NOMO-1 (cell line): Measurements from ENCODE around the gene BAZ1B.
"Not testable (repeated sequence)": the region's sequence is repeated elsewhere in the genome, so short reads cannot be mapped to it uniquely, and the experiment has no call there.

ENCODE experiments used
- DNase-seq, 2 experiments: peaks; one replicate each; lab custom pipeline; 2025; ENCODE audit not compliant: unreplicated experiment in 2 of 2; lab: John Stamatoyannopoulos, UW

Gene BAZ1B

DNA sequence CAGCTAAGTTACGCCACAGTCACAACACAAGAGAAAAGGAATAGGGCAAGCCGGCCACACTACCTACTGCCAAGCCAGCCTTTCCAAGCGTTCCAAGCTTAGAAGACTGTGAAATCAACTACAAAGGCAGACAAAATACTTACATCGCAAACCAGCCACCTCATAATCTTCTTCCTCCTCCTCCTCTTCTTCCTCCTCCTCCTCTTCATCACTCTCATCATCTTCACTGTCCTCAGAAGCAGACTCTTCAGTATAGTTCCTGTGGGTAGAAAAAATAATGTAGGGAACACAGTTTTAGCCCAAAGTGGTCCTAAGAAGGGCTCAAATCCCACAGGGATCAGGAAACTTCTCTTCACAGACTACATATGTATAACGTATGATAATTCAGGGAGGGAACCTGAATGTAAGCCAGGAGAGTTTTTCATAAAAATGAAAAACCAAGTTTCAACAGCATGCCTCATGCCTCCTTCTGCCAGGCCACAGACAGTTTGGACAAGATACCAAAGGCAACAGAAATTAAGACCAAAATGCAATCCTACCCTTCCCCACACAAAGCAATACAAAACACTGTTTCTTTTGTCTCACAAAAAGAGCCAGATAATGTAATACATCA is 74.9 kb downstream of the BAZ1B start:
- DNase-seq = no peak

DNA sequence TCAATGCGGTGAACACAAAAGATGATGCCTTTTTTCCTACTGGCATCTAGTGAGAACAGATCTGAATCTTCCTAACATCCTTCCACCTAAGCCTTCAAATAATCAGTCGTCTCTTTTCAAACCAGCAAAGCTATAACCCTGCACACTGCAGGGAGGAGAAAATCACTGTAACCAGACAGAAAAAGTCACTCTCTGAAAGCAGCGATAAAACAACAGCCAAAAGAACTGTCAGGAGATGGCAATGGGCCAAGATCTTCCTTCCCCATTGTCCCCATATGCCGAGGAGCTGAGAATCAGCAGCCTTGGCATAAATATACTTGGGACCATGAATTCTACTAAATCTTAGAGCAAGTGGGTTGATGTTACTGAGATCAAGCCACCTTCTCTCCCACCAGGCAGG is 75.4 kb downstream of the BAZ1B start:
- no peak for DNase-seq

DNA sequence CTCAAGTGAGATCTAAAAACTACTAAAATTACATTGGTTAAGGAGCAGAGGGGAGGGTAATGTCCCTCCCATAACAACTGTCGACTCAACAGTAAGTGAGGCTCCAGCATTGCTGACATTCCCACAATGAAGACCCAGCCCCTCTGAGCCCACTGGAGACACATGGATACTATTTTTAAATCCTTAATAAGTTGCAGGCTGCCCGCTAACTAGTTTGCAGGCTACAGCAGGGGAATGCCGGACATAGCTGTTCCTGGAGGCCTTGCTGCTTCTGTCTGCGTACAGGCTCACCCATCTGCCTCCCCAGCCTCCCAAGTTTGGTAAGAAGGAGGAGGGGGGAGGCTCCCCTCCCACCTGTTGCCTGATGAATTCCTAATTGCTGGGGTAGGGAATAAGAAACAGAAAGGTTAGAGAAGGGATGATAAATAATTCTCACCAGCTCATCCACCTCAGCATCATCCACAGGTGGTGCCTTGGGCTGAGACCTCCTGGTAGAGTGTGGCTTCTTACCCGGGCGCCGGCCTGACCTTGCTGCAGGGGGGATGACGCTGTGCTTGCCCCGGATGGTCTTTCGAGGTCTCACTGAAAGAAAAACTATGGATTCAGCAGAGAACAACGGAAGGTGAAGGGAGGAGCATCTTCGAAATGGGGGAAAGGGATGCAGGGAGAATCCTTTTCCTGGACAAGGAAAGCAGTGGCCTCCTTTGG is 78.4 kb downstream of the BAZ1B start:
- DNase-seq = no peak

DNA sequence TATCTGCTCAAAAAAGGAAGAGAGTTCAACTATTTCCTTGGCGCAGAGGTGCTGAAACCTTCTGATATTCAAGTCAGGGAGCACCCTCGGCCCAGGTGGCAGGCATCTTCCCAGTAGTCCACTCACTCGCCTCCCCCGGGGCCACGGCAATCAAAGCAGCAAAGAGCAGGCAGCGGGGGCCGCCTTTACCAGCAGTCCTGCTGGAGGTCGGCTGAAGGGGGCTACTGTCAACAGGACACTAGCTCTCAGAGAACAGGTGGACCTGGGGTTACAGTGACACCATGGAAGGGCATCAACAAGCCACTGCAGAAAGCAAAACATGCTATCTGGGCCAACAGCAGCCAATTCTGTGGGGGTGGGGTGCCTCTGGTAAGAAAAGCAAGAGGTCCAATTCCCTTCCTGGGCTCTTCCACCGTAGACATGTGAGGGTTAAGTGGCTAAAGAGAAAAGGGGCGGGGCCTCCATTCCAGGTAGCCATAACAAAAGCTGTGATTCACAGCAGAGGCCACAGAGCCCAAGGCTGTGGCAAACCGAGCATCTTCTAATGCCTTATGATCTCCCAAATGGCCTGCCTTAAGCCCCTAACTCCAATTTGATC is 79.1 kb downstream of the BAZ1B start:
- DNase-seq = no peak

DNA sequence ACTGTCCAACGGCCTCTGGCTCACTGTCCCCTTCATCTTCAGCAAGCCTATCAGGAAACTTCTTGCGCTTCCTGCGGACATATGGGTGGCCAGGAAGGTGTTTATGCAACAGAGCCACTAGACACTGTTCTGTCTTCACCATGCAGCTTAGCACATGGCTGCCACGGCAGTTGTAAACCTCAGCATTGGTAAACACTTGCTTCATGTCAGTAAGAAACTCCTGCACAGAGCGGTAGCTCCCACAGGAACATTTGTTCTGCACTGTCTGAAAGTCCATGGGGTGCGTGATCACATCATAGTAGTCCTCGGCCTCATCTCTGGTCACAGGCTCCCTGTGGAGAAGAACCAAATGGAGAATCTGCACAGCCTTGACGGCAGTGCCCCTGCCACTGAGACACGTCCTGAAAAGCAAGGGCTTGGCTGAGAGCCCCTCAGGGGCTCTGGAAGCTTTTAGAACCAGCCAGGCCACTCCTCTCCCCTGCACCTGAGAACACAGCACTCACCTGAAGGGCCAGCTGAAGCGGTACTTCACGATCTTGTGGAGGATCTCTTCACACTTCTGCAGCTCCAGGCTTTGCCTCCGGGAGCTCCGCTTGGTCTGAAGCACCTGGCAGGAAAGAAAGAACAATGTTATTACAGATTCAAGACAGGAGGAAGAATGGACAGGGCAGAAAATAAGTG is 79.7 kb downstream of the BAZ1B start:
- no peak for DNase-seq

DNA sequence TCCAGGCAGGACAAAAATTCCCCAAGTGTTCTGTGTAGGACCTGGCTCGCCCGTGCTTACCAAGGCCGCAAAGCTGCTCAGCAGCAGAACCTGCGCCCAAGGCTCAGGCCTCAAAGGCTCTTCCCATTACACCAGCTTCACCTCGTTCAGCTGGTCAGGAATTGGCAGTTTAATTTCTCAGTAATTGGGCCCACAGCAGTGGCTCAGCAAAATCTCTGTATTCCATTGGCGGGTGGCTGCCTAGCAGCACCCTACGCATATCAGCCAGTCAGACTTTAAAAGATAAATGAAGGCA is 82.7 kb downstream of the BAZ1B start:
- DNase-seq = no peak

DNA sequence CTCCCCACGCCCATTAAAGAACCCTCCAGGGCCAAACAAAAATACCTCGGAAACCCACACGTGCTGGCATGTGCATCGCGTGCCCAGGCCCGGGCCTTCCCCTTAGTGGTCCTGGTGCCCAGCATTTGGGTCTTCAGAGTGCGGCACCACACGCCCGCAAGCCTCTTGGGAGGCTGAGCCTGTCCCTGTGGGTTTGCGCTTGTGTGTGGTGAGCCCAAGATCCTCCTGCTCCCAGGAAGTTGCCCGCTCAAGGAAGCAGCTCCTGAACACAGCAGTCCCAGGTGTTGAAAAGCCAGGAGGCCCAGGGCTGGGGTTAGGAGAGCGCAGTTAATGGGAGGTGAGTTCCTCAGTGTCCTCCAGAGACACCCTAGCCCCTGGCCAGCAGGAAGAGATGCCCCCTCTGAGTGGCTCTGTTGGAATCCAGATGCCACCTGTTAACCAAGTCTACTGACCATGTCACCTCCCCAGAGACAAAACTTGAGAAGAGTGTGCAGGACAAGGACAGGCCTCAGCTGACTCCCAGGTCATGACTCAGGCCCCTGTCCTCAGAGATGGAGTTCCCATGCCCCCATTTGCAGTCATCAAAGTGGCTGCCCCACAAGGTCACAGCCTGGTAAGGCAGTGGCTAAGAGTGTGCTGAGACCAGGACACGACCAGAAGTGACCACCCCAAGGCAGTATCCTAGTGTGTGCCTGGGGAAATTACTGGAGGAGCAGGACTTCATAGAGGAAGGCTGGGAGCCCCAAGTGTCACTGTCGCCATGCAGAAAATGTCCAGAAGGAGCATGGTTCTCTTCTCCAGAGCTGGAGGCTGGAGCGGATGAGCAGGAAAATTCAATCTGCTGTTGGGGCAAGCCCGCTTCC is 83.3 kb downstream of the BAZ1B start:
- DNase-seq = no peak

DNA sequence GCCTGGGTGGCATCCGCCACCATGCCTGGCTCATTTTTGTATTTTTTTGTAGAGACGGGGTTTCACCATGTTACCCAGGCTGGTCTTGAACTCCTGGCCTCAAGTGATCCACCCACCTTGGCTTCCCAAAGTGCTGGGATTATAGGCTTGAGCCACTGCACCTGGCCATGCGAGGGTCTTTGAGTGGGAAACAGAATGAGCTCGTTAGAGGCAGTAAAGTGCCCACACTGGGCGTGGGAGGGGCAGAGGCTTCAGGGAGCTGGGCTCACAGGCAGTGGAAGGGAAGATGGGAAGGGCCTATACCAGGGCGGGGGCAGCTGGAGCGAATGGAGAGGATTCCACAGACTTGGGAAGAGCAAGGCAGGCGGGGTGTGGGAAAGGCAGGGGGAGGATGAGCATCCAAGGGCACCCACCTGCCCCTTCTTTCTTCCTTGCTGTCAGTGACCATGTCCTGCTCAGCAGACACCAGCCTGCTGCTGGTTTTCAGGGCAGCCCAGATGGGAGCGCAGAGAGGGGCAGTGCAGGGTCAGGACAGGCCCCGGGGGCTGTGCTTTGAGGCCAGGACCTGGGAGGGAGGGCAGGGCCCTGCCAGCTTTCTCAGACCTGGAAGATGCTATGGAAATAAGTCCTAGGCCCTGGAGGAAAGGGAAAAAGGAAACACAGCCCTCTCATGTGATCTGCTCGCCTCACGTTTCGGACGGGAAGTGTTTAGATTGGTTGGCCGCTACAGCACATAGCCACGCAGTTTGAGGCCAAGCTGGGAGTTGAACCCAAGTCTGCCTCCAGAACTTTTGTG is 84.3 kb downstream of the BAZ1B start:
- DNase-seq = no peak

DNA sequence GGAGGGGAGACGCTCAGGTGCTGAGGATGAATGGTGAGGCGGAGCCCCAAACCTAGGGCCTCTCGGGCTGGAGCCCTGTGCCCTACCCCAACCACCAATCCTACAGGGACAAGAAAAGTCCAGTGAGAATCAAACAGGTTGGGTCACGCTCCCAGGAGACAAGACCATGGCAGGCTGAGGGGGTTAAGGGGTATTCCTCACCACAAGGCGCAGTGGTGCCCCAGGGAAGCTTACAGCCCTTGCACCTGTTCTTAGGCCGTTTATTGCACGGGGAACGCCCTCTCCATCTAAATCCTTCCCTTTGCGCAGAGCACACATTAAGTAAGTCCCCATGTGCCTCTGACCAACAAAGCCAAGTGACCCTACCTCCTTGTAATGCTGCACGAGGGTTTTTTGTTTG is 85.0 kb downstream of the BAZ1B start:
- DNase-seq = no peak

DNA sequence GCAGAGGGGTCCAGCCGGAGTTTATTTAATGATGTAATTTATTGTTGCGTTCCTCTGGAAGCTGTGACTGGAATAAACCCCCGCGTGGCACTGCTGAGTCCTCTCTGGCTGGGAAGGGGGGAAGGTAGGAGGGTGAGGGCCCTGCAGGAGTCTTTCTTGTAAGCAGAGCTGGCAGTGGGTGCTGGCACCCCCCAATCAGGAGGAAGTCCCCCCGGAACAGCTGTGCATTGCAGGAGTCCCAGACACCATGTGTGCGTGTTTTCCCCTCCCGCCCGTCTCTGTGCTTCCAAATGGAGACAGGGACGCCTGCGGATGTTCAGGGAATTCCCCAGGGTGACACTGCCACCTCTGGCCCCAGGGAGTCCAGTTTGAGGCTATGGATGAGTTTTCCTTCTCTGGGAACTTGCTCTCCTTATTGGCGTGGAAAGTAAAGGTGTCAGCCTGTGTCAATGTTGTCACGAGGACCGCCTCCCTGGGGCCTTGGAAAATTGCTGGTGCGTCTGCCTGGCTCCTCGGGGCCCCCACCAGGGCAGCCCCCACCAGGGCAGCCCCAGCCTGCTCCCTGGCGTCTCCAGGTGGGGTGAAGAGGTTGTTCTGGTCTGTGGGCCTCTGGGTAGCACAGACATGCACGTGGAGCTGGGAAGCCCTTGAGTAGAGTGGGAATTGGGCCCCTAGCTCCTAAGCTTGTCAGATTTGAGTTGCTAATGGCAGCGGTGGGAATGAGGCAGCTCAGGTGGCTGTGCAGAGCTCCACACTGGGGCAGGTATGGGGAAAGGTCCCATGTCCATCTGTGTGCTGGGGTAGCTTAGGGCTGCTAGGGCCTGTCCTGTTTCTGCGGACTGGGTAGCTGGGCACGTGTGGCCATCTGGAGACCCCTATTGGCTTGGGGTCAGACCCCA is 85.8 kb downstream of the BAZ1B start:
- DNase-seq = no peak

DNA sequence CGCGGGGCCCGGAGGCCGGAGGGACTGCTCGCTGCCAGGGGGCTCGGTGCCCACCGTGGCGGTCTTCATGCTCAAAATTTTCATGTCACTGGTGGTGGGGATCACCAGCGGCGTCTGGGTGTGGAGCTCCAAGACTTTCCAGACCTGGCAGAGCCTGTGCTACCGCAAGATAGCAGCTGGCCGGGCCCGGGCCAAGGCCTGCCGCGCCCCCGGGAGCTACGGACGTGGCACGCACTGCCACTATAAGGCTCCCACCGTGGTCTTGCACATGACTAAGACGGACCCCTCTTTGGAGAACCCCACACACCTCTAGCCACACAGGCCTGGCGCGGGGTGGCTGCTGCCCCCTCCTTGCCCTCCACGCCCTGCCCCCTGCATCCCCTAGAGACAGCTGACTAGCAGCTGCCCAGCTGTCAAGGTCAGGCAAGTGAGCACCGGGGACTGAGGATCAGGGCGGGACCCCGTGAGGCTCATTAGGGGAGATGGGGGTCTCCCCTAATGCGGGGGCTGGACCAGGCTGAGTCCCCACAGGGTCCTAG is 86.6 kb downstream of the BAZ1B start:
- no peak for DNase-seq

DNA sequence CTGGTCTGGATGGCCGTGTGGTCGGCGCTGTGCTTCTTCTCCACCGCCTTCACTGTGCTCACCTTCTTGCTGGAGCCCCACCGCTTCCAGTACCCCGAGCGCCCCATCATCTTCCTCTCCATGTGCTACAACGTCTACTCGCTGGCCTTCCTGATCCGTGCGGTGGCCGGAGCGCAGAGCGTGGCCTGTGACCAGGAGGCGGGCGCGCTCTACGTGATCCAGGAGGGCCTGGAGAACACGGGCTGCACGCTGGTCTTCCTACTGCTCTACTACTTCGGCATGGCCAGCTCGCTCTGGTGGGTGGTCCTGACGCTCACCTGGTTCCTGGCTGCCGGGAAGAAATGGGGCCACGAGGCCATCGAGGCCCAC is 87.4 kb downstream of the BAZ1B start:
- no peak for DNase-seq

DNA sequence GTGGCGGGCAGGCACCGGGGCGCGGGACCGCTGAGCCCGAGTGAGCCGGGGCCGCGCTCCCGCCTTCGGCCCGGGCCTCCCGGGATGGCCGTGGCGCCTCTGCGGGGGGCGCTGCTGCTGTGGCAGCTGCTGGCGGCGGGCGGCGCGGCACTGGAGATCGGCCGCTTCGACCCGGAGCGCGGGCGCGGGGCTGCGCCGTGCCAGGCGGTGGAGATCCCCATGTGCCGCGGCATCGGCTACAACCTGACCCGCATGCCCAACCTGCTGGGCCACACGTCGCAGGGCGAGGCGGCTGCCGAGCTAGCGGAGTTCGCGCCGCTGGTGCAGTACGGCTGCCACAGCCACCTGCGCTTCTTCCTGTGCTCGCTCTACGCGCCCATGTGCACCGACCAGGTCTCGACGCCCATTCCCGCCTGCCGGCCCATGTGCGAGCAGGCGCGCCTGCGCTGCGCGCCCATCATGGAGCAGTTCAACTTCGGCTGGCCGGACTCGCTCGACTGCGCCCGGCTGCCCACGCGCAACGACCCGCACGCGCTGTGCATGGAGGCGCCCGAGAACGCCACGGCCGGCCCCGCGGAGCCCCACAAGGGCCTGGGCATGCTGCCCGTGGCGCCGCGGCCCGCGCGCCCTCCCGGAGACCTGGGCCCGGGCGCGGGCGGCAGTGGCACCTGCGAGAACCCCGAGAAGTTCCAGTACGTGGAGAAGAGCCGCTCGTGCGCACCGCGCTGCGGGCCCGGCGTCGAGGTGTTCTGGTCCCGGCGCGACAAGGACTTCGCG is 88.0 kb downstream of the BAZ1B start:
- DNase-seq = no peak

DNA sequence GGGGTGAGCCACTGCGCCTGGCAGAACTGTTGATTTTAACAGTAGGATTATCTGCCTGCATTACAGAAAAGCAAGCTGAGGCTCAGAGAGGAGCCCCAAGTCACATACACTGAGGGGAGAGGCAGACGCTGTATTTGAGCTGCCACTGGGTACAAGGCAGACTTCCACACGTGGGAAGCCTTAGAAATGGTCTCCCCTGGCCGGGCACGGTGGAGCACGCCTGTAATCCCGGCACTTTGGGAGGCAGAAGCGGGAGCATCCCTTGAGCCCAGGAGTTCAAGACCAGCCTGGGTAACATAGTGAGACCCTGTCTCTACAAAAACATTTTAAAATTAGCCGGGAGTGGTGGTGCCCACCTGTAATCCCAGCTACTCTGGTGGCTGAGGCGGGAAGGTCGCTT is 89.4 kb downstream of the BAZ1B start:
- no peak for DNase-seq

DNA sequence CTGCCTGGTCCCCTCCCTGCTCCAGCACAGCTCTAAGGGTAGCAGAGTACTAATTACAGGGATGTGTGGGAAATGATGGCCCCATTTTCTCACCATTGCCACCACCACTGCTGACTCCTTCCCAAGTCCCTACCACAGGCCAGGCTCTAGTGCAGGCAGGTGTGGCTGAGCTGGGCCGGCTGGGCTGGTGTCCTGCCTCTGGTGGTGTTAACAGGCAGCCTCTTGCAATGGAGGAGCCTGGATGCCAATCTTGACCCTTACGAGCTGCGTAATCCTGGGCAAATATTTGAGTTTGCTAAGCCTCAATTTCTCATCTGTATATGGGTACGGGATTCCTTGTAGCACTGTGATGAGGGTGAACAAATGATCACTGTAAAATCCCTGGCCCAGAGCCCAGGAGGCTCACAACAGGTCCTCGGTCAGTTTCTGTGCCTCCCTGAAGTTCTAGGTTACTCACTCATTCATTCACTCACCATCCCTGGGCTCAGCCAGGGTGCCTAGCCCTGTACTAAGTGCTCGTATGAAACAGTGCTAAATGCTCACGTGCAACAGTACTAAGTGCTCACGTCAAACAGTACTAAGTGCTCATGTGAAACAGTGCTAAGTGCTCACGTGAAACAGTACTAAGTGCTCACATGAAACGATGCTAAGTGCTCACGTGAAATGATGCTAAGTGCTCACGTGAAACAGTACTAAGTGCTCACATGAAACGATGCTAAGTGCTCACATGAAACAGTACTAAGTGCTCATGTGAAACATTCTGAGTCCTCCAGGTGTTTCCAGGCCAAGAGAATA is 90.9 kb downstream of the BAZ1B start:
- no peak for DNase-seq

DNA sequence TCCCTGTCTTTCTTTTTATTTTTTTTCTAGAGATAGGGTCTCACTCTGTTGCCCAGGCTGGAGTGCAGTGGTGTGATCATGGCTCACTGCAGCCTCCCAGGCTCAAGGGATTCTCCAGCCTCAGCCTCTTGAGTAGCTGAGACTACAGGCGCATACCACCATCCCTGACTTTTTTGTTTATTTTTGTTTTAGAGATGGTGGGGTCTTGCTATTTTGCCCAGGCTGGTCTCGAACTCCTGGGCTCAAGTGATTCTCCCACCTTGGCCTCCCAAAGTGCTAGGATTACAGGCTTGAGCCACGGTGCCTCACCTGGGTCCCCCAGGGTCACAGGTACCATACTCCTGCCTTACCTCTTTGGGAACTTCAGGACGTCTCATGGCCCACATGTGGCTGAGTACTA is 91.6 kb downstream of the BAZ1B start:
- not testable (repeated sequence) for DNase-seq

DNA sequence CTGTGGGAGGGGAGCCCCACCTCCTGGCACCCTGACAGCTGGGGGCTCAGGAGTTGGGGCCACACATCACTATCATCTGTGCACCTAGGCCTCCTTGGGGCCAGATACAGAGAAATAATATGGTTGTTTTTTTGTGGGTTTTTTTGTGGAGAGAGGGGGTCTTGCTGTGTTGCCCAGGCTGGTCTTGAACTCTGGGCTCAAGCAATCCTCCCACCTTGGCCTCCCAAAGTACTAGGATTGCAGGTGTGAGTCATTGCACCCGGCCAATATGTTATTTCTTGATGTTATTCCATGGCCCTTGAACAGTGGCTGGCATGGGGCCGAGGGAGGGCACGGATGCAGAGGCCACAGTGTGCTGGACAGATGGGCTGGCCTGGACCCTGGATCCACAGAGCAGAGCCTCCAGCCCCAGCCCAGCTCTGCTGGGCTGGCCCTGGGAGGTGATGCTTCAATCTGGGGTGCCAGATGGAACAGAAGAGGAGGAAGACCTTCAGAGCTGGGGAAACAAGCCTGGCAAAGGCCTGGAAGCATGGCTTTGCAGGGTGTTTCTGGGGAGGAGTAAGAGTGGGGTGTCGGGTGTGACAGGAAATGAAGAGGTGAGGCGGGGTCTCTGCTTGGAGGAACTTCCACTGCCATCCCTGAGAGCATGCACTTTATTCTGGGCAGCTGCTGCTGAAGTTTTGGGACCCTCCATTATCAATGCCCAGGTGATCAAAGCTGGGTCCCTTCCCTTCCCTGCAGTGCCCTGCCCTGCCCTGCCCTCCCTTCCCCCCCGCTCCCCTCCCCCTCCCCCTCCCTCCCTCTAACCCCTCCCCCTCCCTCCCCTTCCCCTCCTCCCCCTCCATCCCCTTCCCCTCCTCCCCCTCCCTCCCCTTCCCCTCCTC is 92.2 kb downstream of the BAZ1B start:
- no peak for DNase-seq
